HEK293 (cell line): ENCODE measurements around the gene PAX7.

ENCODE experiments used
- CTCF ChIA-PET: fragments of 350-600 bp; formaldehyde crosslinking; extraction: SDS; loops from one replicate; lab custom pipeline; 2021; ENCODE audit warnings: antibody characterized with exemption; lab: Yijun Ruan, JAX
- POLR2A ChIA-PET: fragments of 300-600 bp; formaldehyde crosslinking; extraction: SDS; loops from one replicate; lab custom pipeline; 2020; ENCODE audit warnings: antibody characterized with exemption, inconsistent platforms; lab: Yijun Ruan, JAX
- H3K27ac ChIP-seq: fragments of 200-500 bp; sonication (Bioruptor generic); 2 replicates; pipeline ENCODE4 v1.5.1; 2014; ENCODE audit warnings: low read depth, low read length, control low read depth, inconsistent platforms; ENCODE audit errors: extremely low read depth
- H3K36me3 ChIP-seq, 2 experiments: fragments of 200-500 bp in 1 of 2; sonication (Bioruptor generic) in 1 of 2; 1 replicate in 1 of 2; 2 replicates in 1 of 2; pipeline ENCODE4 v1.5.1; 2014 to 2017; ENCODE audit warnings: inconsistent platforms in 2 of 2, low read length in 2 of 2; ENCODE audit not compliant: control insufficient read depth in 2 of 2, insufficient read depth in 1 of 2
- H3K4me1 ChIP-seq: fragments of 200-500 bp; sonication (Bioruptor generic); 2 replicates; pipeline ENCODE4 v1.5.1; 2014; ENCODE audit warnings: mild to moderate bottlenecking, low read length, inconsistent platforms; ENCODE audit not compliant: control insufficient read depth, insufficient read depth
- H3K4me3 ChIP-seq: 2 replicates; pipeline ENCODE4 v1.5.1; 2011; ENCODE audit warnings: low read depth, mild to moderate bottlenecking, control low read depth, low read length, moderate library complexity
- H3K9me3 ChIP-seq: fragments of 200-500 bp; sonication (Bioruptor generic); 2 replicates; pipeline ENCODE4 v1.5.1; 2014; ENCODE audit warnings: low read depth, low read length, inconsistent platforms; ENCODE audit not compliant: control insufficient read depth, insufficient read depth
- EGR2 ChIP-seq: fragments of 450-650 bp; formaldehyde crosslinking; IDR thresholded peaks from 2 replicates; pipeline ENCODE4 v1.5.1; 2016; ENCODE audit warnings: low read depth, missing biosample characterization, missing genetic modification characterization
- SP2 ChIP-seq: fragments of 450-650 bp; formaldehyde crosslinking; IDR thresholded peaks from 2 replicates; pipeline ENCODE4 v1.5.1; 2016; ENCODE audit warnings: missing biosample characterization, missing genetic modification characterization
- YY2 ChIP-seq: fragments of 450-650 bp; formaldehyde crosslinking; IDR thresholded peaks from 2 replicates; pipeline ENCODE4 v1.5.1; 2016; ENCODE audit warnings: missing biosample characterization, missing genetic modification characterization
- ZNF140 ChIP-seq: fragments of 450-650 bp; formaldehyde crosslinking; IDR thresholded peaks from 2 replicates; pipeline ENCODE4 v1.5.1; 2016; ENCODE audit warnings: missing biosample characterization, missing genetic modification characterization
- ZNF211 ChIP-seq: fragments of 450-650 bp; formaldehyde crosslinking; IDR thresholded peaks from 2 replicates; pipeline ENCODE4 v1.5.1; 2016; ENCODE audit warnings: low read depth, missing biosample characterization, missing genetic modification characterization
- ZNF24 ChIP-seq: fragments of 450-650 bp; formaldehyde crosslinking; IDR thresholded peaks from 2 replicates; pipeline ENCODE4 v1.5.1; 2016; ENCODE audit warnings: missing biosample characterization, missing genetic modification characterization
- ZNF335 ChIP-seq: fragments of 450-650 bp; formaldehyde crosslinking; conservative IDR thresholded peaks from 2 replicates; pipeline ENCODE4 v1.5.1; 2016; ENCODE audit warnings: missing biosample characterization, missing genetic modification characterization
- ZNF391 ChIP-seq: fragments of 450-650 bp; formaldehyde crosslinking; IDR thresholded peaks from 2 replicates; pipeline ENCODE4 v1.5.1; 2016; ENCODE audit warnings: low read depth, missing biosample characterization, missing genetic modification characterization, borderline replicate concordance
- ZNF394 ChIP-seq: fragments of 450-650 bp; formaldehyde crosslinking; IDR thresholded peaks from 2 replicates; pipeline ENCODE4 v1.5.1; 2016; ENCODE audit warnings: missing biosample characterization, missing genetic modification characterization, mild to moderate bottlenecking, moderate library complexity, borderline replicate concordance
- ZNF404 ChIP-seq: fragments of 450-650 bp; formaldehyde crosslinking; IDR thresholded peaks from 2 replicates; pipeline ENCODE4 v1.5.1; 2017; ENCODE audit warnings: missing biosample characterization, missing genetic modification characterization
- ZNF585B ChIP-seq: fragments of 450-650 bp; formaldehyde crosslinking; IDR thresholded peaks from 2 replicates; pipeline ENCODE4 v1.5.1; 2016; ENCODE audit warnings: missing biosample characterization, missing genetic modification characterization
- ZNF610 ChIP-seq: fragments of 450-650 bp; formaldehyde crosslinking; IDR thresholded peaks from 2 replicates; pipeline ENCODE4 v1.5.1; 2016; ENCODE audit warnings: missing biosample characterization, missing genetic modification characterization, borderline replicate concordance
- ZNF777 ChIP-seq: fragments of 450-650 bp; formaldehyde crosslinking; IDR thresholded peaks from 2 replicates; pipeline ENCODE4 v1.5.1; 2017; ENCODE audit warnings: missing biosample characterization, missing genetic modification characterization, borderline replicate concordance
- ZNF837 ChIP-seq: fragments of 450-650 bp; formaldehyde crosslinking; IDR thresholded peaks from 2 replicates; pipeline ENCODE4 v1.5.1; 2016; ENCODE audit warnings: missing biosample characterization, missing genetic modification characterization
- TF ChIP-seq, protein P1 (sequence below): fragments of 450-650 bp; formaldehyde crosslinking; IDR thresholded peaks from 2 replicates; pipeline ENCODE4 v1.5.1; 2016; ENCODE audit warnings: missing biosample characterization, missing genetic modification characterization
- TF ChIP-seq, protein P2 (sequence below): fragments of 450-650 bp; formaldehyde crosslinking; IDR thresholded peaks from 2 replicates; pipeline ENCODE4 v1.5.1; 2016; ENCODE audit warnings: missing biosample characterization, missing genetic modification characterization
- TF ChIP-seq, protein P3 (sequence below): fragments of 450-650 bp; formaldehyde crosslinking; IDR thresholded peaks from 2 replicates; pipeline ENCODE4 v1.5.1; 2016; ENCODE audit warnings: missing biosample characterization, missing genetic modification characterization
- TF ChIP-seq, protein P4 (sequence below): fragments of 450-650 bp; formaldehyde crosslinking; IDR thresholded peaks from 2 replicates; pipeline ENCODE4 v1.5.1; 2017; ENCODE audit warnings: missing biosample characterization, missing genetic modification characterization
- TF ChIP-seq, protein P5 (sequence below): fragments of 450-650 bp; formaldehyde crosslinking; conservative IDR thresholded peaks from 2 replicates; pipeline ENCODE4 v1.5.1; 2016; ENCODE audit warnings: low read depth, missing biosample characterization, missing genetic modification characterization

PAX7 gene

DNA sequence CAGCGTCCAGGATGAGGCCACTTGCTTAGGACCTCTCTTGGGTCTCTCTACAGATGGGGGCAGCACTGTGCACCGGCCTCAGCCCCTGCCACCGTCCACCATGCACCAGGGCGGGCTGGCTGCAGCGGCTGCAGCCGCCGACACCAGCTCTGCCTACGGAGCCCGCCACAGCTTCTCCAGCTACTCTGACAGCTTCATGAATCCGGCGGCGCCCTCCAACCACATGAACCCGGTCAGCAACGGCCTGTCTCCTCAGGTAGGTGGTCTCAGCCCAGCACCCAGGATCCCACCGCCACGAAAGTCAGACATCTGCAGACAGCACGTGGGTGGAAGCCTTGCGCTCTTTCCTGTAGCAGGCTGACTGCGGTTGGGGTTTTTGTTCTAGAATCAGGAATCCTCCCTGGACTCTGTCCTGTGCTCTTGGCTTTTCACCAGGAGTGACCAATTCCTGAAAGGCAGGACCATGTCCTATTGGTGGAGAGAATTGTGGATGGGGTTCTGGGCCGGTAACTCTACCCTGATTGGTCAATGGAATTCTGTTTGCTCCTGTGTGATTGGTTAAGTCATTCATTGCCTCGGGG lies 72.5 kb downstream of the PAX7 start:
- Histone ChIP-seq H3K4me3 (no peak overlapping the region), H3K36me3 (no peaks in the 10 kb centered on the region), H3K27ac (no peak overlapping the region), H3K4me1 (no peaks in the 10 kb centered on the region), H3K9me3 (no peaks in the 10 kb centered on the region)
- TF ChIP-seq, protein P1, sequence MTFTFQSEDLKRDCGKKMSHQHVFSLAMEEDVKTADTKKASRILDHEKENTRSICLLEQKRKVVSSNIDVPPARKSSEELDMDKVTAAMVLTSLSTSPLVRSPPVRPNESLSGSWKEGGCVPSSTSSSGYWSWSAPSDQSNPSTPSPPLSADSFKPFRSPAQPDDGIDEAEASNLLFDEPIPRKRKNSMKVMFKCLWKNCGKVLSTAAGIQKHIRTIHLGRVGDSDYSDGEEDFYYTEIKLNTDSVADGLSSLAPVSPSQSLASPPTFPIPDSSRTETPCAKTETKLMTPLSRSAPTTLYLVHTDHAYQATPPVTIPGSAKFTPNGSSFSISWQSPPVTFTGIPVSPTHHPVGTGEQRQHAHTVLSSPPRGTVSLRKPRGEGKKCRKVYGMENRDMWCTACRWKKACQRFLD (tag by site-specific recombination): no peak
- TF ChIP-seq EGR2 (tag by site-specific recombination): peak; percentile 55; the same call in 1 of the 2 replicates
- TF ChIP-seq YY2 (tag by site-specific recombination): no peak
- TF ChIP-seq, protein P2, sequence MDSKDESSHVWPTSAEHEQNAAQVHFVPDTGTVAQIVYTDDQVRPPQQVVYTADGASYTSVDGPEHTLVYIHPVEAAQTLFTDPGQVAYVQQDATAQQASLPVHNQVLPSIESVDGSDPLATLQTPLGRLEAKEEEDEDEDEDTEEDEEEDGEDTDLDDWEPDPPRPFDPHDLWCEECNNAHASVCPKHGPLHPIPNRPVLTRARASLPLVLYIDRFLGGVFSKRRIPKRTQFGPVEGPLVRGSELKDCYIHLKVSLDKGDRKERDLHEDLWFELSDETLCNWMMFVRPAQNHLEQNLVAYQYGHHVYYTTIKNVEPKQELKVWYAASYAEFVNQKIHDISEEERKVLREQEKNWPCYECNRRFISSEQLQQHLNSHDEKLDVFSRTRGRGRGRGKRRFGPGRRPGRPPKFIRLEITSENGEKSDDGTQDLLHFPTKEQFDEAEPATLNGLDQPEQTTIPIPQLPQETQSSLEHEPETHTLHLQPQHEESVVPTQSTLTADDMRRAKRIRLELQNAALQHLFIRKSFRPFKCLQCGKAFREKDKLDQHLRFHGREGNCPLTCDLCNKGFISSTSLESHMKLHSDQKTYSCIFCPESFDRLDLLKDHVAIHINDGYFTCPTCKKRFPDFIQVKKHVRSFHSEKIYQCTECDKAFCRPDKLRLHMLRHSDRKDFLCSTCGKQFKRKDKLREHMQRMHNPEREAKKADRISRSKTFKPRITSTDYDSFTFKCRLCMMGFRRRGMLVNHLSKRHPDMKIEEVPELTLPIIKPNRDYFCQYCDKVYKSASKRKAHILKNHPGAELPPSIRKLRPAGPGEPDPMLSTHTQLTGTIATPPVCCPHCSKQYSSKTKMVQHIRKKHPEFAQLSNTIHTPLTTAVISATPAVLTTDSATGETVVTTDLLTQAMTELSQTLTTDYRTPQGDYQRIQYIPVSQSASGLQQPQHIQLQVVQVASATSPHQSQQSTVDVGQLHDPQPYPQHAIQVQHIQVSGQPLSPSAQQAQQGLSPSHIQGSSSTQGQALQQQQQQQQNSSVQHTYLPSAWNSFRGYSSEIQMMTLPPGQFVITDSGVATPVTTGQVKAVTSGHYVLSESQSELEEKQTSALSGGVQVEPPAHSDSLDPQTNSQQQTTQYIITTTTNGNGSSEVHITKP: no peak
- TF ChIP-seq, protein P3, sequence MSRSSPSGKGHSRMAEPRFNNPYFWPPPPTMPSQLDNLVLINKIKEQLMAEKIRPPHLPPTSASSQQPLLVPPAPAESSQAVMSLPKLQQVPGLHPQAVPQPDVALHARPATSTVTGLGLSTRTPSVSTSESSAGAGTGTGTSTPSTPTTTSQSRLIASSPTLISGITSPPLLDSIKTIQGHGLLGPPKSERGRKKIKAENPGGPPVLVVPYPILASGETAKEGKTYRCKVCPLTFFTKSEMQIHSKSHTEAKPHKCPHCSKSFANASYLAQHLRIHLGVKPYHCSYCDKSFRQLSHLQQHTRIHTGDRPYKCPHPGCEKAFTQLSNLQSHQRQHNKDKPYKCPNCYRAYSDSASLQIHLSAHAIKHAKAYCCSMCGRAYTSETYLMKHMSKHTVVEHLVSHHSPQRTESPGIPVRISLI: no peak
- TF ChIP-seq ZNF610 (tag by site-specific recombination): no peak
- TF ChIP-seq, protein P4, sequence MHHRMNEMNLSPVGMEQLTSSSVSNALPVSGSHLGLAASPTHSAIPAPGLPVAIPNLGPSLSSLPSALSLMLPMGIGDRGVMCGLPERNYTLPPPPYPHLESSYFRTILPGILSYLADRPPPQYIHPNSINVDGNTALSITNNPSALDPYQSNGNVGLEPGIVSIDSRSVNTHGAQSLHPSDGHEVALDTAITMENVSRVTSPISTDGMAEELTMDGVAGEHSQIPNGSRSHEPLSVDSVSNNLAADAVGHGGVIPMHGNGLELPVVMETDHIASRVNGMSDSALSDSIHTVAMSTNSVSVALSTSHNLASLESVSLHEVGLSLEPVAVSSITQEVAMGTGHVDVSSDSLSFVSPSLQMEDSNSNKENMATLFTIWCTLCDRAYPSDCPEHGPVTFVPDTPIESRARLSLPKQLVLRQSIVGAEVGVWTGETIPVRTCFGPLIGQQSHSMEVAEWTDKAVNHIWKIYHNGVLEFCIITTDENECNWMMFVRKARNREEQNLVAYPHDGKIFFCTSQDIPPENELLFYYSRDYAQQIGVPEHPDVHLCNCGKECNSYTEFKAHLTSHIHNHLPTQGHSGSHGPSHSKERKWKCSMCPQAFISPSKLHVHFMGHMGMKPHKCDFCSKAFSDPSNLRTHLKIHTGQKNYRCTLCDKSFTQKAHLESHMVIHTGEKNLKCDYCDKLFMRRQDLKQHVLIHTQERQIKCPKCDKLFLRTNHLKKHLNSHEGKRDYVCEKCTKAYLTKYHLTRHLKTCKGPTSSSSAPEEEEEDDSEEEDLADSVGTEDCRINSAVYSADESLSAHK (tag by site-specific recombination): no peak
- 0 out of 2 replicates have a peak, but pooled peaks have one; percentile 19 for TF ChIP-seq ZNF335 (tag by site-specific recombination)
- no peak for TF ChIP-seq ZNF140 (tag by site-specific recombination)
- TF ChIP-seq ZNF391 (tag by site-specific recombination): no peak
- no peak for TF ChIP-seq ZNF837 (tag by site-specific recombination)
- TF ChIP-seq ZNF585B (tag by site-specific recombination): no peak
- TF ChIP-seq SP2 (tag by site-specific recombination): peak; percentile 67
- no peak for TF ChIP-seq ZNF24 (tag by site-specific recombination)
- TF ChIP-seq ZNF404: no peak
- TF ChIP-seq ZNF777 (tag by site-specific recombination): no peak
- TF ChIP-seq ZNF211 (tag by site-specific recombination): no peak
- peak; percentile 67; the same call in 1 of the 2 replicates for TF ChIP-seq ZNF394 (tag by site-specific recombination)
- TF ChIP-seq, protein P5, sequence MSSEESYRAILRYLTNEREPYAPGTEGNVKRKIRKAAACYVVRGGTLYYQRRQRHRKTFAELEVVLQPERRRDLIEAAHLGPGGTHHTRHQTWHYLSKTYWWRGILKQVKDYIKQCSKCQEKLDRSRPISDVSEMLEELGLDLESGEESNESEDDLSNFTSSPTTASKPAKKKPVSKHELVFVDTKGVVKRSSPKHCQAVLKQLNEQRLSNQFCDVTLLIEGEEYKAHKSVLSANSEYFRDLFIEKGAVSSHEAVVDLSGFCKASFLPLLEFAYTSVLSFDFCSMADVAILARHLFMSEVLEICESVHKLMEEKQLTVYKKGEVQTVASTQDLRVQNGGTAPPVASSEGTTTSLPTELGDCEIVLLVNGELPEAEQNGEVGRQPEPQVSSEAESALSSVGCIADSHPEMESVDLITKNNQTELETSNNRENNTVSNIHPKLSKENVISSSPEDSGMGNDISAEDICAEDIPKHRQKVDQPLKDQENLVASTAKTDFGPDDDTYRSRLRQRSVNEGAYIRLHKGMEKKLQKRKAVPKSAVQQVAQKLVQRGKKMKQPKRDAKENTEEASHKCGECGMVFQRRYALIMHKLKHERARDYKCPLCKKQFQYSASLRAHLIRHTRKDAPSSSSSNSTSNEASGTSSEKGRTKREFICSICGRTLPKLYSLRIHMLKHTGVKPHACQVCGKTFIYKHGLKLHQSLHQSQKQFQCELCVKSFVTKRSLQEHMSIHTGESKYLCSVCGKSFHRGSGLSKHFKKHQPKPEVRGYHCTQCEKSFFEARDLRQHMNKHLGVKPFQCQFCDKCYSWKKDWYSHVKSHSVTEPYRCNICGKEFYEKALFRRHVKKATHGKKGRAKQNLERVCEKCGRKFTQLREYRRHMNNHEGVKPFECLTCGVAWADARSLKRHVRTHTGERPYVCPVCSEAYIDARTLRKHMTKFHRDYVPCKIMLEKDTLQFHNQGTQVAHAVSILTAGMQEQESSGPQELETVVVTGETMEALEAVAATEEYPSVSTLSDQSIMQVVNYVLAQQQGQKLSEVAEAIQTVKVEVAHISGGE (tag by site-specific recombination): no peak
- ChIA-PET POLR2A (no interaction called here), CTCF (no interaction called here)
